Jurkat, Clone E6-1 (cell line): ENCODE measurements around the gene GPC6. TPM values are rescaled to one million over a fixed set of nuclear protein-coding genes. Genes with fewer than 3 reads are reported as not detected.
"Not testable (repeated sequence)": the region's sequence is repeated elsewhere in the genome, so short reads cannot be mapped to it uniquely, and the experiment has no call there.

ENCODE experiments used
- DNase-seq: peaks from one replicate; pipeline ENCODE4 v3.0.0-alpha.2; 2011; ENCODE audit warnings: low read depth, low spot score
- H3K4me3 ChIP-seq: 2 replicates; pipeline ENCODE4 v1.5.1; 2011; ENCODE audit warnings: mild to moderate bottlenecking, low read length, control low read depth, moderate library complexity
- polyA plus RNA-seq: library from polyadenylated mRNA; unstranded; fragments of >200 nt; gene quantifications from one replicate; pipeline ENCODE4 v1.2.1, GENCODE V29; 2012; ENCODE audit warnings: missing spikeins; ENCODE audit not compliant: insufficient read length, insufficient read depth

Gene GPC6
- polyA plus RNA-seq, result 5.0 TPM

- H3K4me3 ChIP-seq, result no peak within 1 kb of the TSS
- no peak for DNase-seq
These were observed at the start of gene GPC6 for GRCh38 chr13:93226623-93227279. TSS of gene GPC6 (plus strand) at chr13:93226807.

GRCh38 chr13:93180356-93180969, 46.1 kb upstream of the GPC6 start:
- DNase-seq, result no peak
- no peak overlapping the region for H3K4me3 ChIP-seq

GRCh38 chr13:93182406-93182805, 44.2 kb upstream of the GPC6 start:
- H3K4me3 ChIP-seq, result no peak overlapping the region
- no peak for DNase-seq

GRCh38 chr13:93183302-93183701, 43.3 kb upstream of the GPC6 start:
- no peak overlapping the region for H3K4me3 ChIP-seq

GRCh38 chr13:93190006-93190405, 36.6 kb upstream of the GPC6 start:
- no peak for DNase-seq
- H3K4me3 ChIP-seq, result no peak overlapping the region

More at GRCh38 chr13:93183302-93183701, 43.3 kb upstream of the GPC6 start:
- DNase-seq, result no peak

GRCh38 chr13:93193682-93194081, 32.9 kb upstream of the GPC6 start:
- H3K4me3 ChIP-seq, result no peak overlapping the region
- DNase-seq, result no peak

GRCh38 chr13:93199856-93200255, 26.8 kb upstream of the GPC6 start:
- H3K4me3 ChIP-seq, result no peak overlapping the region
- DNase-seq, result no peak

- no peak overlapping the region for H3K4me3 ChIP-seq
- no peak for DNase-seq
These were observed 26.0 kb upstream of the GPC6 start for GRCh38 chr13:93200626-93201025.

GRCh38 chr13:93201992-93202558, 24.5 kb upstream of the GPC6 start:
- no peak for DNase-seq
- H3K4me3 ChIP-seq, result no peak overlapping the region

GRCh38 chr13:93206778-93207392, 19.7 kb upstream of the GPC6 start:
- not testable (repeated sequence) for DNase-seq, H3K4me3 ChIP-seq

GRCh38 chr13:93216122-93216521, 10.5 kb upstream of the GPC6 start:
- no peak overlapping the region for H3K4me3 ChIP-seq
- DNase-seq, result no peak

GRCh38 chr13:93217721-93218261, 8.8 kb upstream of the GPC6 start:
- no peak for DNase-seq

GRCh38 chr13:93218583-93218982, 8.0 kb upstream of the GPC6 start:
- H3K4me3 ChIP-seq, result no peak overlapping the region
- no peak for DNase-seq

More at GRCh38 chr13:93217721-93218261, 8.8 kb upstream of the GPC6 start:
- H3K4me3 ChIP-seq, result no peak overlapping the region

- DNase-seq, result no peak
- H3K4me3 ChIP-seq, result no peak overlapping the region
These were observed 6.5 kb upstream of the GPC6 start for GRCh38 chr13:93220073-93220472.

GRCh38 chr13:93222976-93223375, 3.6 kb upstream of the GPC6 start:
- no peak overlapping the region for H3K4me3 ChIP-seq
- DNase-seq, result no peak

GRCh38 chr13:93224535-93224934, 2.1 kb upstream of the GPC6 start:
- H3K4me3 ChIP-seq, result no peak overlapping the region
- no peak for DNase-seq

GRCh38 chr13:93225610-93226009, 997 bp upstream of the GPC6 start:
- no peak for DNase-seq
- H3K4me3 ChIP-seq, result no peak overlapping the region

GRCh38 chr13:93226065-93226622, 463 bp upstream of the GPC6 start:
- H3K4me3 ChIP-seq, result no peak overlapping the region
- no peak for DNase-seq

GRCh38 chr13:93227280-93227877, 772 bp downstream of the GPC6 start:
- DNase-seq, result no peak
- H3K4me3 ChIP-seq, result no peak overlapping the region
